ENCODE data around the gene TPM3. TPM values are rescaled to one million over a fixed set of nuclear protein-coding genes. Genes with fewer than 3 reads are reported as not detected.

Gene TPM3
- total RNA-seq, 2 experiments from 2014 or later: 235 to 420 TPM

GRCh38 chr1:154220071-154220969 lies 28.4 kb upstream of the TPM3 start, which contains the start of gene UBAP2L:
Gene UBAP2L (plus strand): TSS chr1:154220955. CDS start chr1:154225124, 4,169 bp downstream.
- peaks cover 83% of the 10 kb centered on the region for H3K36me3 ChIP-seq (ENCODE audit: insufficient read depth, low read length)
- ChIA-PET CTCF (ENCODE audit: unreplicated experiment) (no interaction called here), POLR2A (interaction anchor here (0.8 to 0.9 kb wide), 2 partner anchors 57 to 125 kb away, joined by 4 read pairs; no protein-coding TSS in a partner anchor)
- peak within 1 kb of the TSS; percentile 41; the same call in 1 of the 2 replicates for H2AFZ ChIP-seq (ENCODE audit: low read length)
- H3K4me3 ChIP-seq (ENCODE audit: low read depth, low read length, poor library complexity, severe bottlenecking): peak within 1 kb of the TSS; percentile 96
- peaks cover 41% of the 10 kb centered on the region for H3K4me1 ChIP-seq (ENCODE audit: insufficient read depth, low read length, poor library complexity, severe bottlenecking)
- H3K9me2 ChIP-seq (ENCODE audit: insufficient read depth, low read length): no peaks in the 10 kb centered on the region
- intact Hi-C loops (cut with micrococcal nuclease; ENCODE audit: unreplicated experiment): loop anchor here (1.0 to 2.0 kb wide), 3 partner anchors 38 to 338 kb away; partner anchors contain the start of genes HAX1 and UBE2Q1
- TSS peak; percentile 78 for BruUV-seq (replicated peaks)
- H4K20me1 ChIP-seq (ENCODE audit: insufficient read depth, low read length): peaks cover 36% of the 10 kb centered on the region; the same call in 1 of the 2 replicates
- H3K27ac ChIP-seq (ENCODE audit: low read depth, low read length, poor library complexity, severe bottlenecking): peak within 1 kb of the TSS; percentile 75
- peak within 1 kb of the TSS; percentile 90 for H3K4me2 ChIP-seq (ENCODE audit: low read length)
- H3K79me2 ChIP-seq (ENCODE audit: insufficient read depth, low read depth, low read length): peaks cover 93% of the 10 kb centered on the region
- no peak for TF ChIP-seq CTCF (conservative IDR thresholded peaks at IDR 0.05; ENCODE audit: low read length)
- no peak for TF ChIP-seq EZH2phosphoT487 (IDR thresholded peaks at IDR 0.05; ENCODE audit: borderline replicate concordance, low read depth, low read length)
- H3K9me3 ChIP-seq (ENCODE audit: low read length): peaks cover 7% of the 10 kb centered on the region; the same call in 1 of the 2 replicates
- peak; percentile 100 for DNase-seq (ENCODE audit: low spot score)

- DNase-seq (ENCODE audit: low spot score): peak; percentile 36
- no peaks in the 10 kb centered on the region for H3K9me2 ChIP-seq (ENCODE audit: insufficient read depth, low read length)
- no peak overlapping the region for H2AFZ ChIP-seq (ENCODE audit: low read length)
- POLR2A ChIA-PET: interaction anchor here (1.2 kb wide), 1 partner anchor 9 kb away, joined by 3 read pairs; no protein-coding TSS in a partner anchor
- TF ChIP-seq EZH2phosphoT487 (IDR thresholded peaks at IDR 0.05; ENCODE audit: borderline replicate concordance, low read depth, low read length) (no peak), CTCF (conservative IDR thresholded peaks at IDR 0.05; ENCODE audit: low read length) (no peak)
- peaks cover 82% of the 10 kb centered on the region for H3K36me3 ChIP-seq (ENCODE audit: insufficient read depth, low read length)
- H3K4me2 ChIP-seq (ENCODE audit: low read length): peak overlapping the region; percentile 77
- H3K27ac ChIP-seq (ENCODE audit: low read depth, low read length, poor library complexity, severe bottlenecking): peak overlapping the region; percentile 75
- BruUV-seq (replicated peaks): no TSS peak
- intact Hi-C loops (cut with micrococcal nuclease; ENCODE audit: unreplicated experiment): no loop called here
- H3K4me3 ChIP-seq (ENCODE audit: low read depth, low read length, poor library complexity, severe bottlenecking): peak overlapping the region; percentile 96
- CTCF ChIA-PET (ENCODE audit: unreplicated experiment): no interaction called here
- peaks cover 7% of the 10 kb centered on the region; the same call in 1 of the 2 replicates for H3K9me3 ChIP-seq (ENCODE audit: low read length)
- H4K20me1 ChIP-seq (ENCODE audit: insufficient read depth, low read length): peaks cover 33% of the 10 kb centered on the region
- H3K79me2 ChIP-seq (ENCODE audit: insufficient read depth, low read depth, low read length): peaks cover 92% of the 10 kb centered on the region
- H3K4me1 ChIP-seq (ENCODE audit: insufficient read depth, low read length, poor library complexity, severe bottlenecking): peaks cover 41% of the 10 kb centered on the region
These were observed 27.6 kb upstream of the TPM3 start for GRCh38 chr1:154219541-154219940.

All from OCI-LY7 (cell line).